CD4-positive, alpha-beta T cell treated with Interleukin-12 subunit alpha and Interleukin-12 subunit beta, for 1 hour (primary cell): ENCODE results near the gene CFAP92.

ENCODE experiments used
- DNase-seq: peaks from one replicate; pipeline ENCODE4 v3.0.0-alpha.2; 2020

The CFAP92 gene

DNA sequence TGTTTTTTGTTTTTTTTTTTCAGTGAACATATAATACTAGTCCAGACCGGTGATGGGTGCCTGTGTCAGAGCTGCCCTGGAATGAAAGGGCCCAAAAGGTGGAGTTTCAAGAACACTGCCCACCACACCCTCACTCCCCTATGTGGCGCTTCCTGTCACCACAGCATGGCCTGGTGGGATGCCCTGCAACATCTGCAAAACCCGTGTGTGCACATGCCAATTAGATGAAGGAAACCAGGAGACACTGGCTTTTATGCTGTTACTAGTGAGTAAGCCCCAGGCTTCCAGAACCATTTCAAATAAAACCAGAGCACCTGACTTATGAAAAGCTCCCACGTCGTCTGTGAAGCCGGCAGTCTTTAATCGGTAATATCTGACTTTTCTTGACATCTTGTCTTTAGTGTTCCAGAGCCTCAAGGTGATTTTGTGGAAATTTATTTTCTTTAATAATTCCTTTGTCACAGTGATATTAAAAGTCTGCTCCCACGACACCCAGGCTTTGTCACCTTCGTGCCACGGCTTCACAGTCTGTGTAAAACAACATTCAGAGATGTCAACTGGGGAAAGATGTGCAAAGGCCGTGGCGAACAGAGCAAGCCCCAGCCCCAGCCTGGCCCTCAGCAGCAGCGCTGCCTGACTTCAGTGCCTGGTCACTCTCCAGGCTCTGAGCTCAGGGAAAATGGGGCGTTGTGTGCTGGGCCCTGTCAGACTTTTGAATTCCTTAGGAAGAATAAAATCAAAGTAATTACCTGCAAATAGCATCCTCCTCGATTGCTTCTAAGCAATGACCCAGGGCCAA is 6.4 kb downstream of the CFAP92 start:
- DNase-seq = no peak

DNA sequence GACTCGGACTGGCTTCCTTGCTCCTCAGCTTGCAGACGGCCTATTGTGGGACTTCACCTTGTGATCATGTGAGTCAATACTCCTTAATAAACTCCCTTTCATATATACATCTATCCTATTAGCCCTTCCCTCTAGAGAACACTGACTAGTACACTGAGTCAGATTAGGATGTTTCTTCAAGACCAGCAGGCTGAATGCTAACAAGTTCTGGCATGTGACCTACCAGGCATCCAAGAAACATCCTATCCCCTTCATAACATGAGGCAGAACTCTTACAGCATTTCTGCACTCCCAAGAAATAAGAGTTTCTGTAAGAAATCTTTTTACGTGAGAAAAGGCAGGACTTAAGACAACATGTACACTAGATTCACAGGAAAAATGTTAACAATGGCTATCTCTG is 9.3 kb downstream of the CFAP92 start:
- no peak for DNase-seq

DNA sequence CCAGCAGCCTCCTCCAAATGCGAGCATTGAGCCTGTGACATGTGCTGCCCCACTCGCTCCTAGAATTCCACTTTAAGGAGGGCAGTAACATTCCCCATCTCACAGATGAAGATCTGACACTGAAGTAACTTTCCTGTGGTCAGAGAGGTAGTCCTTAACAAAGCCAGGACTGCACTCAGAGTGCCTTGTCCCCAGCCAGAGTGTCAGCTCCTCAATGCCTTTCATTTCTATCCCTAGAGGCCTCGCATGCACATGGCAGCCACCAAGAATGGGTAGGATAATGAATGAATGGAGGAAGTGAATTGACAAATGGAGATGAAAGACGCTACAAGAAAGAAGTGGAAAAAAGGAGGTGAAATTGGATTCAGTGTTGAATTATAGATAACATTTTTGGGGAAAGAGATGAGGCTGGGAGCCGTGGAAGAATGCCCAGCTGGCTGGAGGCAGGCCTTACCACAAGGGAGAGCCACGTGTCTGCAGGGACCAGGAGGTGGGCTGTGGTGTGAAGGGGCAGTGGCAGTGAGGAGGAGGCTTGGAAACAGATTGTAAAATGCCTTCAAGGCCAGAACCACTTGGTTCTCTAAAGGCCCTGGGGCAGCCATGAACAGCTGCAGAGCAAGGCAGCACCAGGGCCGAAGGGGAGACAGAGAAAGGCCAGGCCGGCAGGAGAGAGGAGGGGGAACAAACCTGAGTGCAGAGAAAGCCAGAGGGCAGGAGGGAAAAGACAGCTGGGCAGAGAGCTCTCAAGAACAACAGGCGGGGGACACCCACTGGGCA is 10.4 kb downstream of the CFAP92 start:
- no peak for DNase-seq

DNA sequence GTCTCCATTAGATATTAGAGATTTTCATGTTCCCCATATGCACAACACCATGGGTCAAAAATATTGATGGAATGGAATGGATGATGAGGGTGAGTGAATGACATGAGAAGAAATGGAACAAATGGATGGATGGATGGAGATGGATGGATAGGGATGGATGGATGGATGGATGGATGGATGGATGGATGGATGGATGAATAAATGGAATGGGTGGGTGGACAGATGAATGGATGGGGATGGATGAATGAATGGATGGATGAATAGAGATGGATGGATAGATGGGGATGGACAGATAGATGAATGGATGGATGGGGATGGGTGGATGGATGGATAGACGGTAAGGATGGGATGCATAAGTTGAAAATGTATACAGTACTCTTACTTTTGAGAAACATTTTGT is 18.6 kb downstream of the CFAP92 start:
- DNase-seq = no peak

DNA sequence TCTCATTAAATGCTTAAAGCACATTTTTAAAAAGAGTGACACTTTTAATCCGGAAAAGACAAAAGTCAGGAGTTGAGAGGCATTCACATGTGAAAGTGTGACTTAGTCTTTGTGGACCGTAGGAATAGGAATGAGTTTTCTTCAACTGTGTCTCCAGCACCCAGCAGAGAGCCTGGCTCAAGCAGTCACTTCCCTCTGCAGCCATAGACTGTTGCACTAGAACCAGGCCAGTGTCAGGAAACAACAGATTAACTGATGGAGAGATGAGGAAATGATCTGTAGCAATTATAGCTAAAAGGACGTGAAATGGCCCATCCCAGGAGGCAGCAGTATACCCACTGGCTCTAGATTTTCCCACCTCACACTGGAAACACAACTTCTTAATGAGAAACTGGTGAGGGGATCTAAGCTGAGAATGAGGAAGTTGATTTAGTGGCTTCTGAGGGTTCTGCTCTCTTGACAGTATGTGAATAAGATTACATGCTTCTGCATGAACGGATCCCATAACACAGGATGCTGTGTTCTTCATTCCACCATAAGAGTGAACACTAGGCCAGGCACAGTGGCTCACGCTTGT is 19.8 kb downstream of the CFAP92 start:
- DNase-seq = no peak

DNA sequence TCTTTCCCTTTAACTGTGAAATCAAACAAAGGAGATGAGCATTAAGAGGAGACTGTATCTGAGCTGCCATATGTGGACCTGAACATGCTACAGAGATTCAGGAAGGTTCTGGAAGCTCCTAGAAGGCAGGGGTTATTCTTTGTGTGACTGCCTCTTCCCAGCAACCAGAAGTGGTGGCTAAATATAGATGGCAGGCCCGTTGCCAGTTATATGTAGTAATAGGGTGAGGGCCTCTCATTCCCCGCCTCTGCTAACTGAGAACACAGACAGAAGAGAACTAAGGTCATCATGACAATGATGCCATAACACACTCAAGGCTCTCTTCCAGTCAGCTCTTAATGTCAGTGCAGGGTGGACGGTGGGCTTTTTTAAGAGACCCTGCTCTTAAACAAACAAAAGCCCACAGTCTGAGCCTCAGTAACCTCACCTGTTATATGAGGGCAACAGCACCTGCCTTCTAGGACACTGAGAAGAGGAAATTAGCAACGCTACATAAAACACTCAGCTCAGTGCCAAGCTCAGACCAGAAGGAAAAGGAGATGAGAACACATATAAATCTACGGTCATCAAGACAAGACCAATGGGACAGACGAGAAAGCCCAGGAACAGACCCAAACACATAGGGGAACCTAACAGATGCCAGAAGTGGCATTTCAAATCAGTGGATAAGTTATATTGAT is 22.3 kb downstream of the CFAP92 start:
- DNase-seq = no peak

DNA sequence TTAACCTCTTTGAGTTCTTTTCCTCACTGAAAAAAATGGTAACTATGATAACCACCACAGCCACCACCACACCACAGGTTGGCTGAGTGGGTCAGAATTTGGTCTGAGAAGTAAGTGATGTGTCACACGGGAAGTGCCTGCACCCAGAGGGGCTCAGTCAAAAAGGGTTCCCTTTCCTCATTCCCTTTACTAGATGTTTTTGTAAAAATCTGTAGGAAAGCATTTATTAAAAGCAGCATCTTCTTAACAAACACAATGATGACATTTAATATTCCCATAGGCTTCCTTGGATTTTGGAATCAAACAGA is 23.2 kb downstream of the CFAP92 start:
- DNase-seq = no peak

DNA sequence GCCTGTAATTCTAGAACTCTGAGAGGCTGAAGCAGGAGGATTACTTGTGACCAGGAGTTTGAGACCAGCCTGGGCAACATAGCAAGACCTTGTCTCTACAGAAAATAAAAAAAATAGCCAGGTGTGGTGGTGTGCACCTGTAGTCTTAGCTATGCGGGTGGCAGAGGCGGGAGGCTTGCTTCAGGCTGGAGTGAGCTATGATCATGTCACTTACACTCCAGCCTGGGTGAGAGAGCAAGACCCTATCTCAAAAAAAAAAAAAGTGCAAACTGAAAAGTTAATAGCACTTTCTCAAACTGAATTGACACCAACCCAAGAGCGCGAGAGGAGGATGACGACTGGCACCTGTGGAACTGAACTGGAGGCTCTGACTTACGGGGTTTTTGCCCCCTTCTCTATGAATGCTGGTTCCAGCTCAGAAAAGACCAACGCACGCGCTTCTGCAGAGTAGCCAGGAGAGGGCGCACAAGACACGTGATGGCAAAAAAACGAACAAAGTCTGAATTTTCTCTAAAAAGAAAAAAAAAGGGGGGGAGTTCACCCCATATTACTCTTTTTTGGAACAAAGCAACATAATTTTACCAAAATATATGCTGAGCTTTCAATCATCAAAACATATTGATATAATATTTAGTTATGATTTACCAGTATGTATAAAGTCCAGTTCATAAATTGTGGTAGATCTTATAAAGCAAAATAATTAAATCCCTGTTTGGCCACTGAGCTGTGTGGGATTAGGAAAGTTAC is 23.7 kb downstream of the CFAP92 start:
- DNase-seq = peak; percentile 71

DNA sequence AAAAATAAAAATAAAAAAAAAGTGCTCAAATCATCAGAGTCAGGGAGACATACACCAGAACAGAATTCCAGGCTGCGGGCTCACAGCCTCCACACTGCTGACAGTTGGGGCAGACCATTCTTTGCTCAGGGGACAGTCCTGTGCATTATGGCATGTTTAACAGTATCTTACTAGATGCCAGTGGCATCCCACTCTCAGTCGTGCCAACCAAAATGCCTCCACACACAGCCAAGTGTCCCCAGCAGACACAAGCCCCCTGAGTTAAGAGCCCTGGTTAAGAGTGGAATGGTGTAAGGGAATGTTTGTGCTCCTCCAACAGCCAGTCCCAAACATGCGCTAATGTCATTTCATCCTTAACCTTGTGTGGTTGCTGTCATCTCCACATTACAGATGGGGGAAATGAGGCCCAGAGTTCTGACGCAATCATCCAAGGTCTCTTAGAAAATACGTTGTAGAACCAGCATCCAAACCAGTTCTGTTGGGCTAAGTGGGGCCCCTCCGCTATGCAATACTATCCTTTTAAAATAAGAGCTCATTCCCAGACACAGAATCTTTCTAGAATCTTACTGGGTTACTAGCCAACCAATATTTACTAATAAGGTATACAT is 26.0 kb downstream of the CFAP92 start:
- no peak for DNase-seq

DNA sequence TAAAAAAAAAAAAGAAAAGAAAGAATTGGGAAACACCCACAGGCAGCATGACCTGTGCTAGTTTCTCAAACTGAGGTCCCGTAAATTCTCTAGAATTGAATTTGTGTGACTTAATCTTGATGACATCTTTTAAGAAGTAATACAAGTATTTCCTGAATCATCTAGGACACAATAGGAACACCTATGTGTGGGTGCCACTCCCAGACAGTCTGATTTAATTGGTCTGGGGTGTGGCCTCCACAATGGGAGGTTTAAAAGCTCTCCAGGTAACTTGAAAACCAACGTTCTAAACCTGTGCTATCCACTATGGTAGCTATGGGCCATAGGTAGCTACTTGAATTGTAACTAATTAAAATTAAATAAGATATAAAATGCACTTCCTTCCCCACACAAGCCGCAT is 28.1 kb downstream of the CFAP92 start:
- DNase-seq = no peak

DNA sequence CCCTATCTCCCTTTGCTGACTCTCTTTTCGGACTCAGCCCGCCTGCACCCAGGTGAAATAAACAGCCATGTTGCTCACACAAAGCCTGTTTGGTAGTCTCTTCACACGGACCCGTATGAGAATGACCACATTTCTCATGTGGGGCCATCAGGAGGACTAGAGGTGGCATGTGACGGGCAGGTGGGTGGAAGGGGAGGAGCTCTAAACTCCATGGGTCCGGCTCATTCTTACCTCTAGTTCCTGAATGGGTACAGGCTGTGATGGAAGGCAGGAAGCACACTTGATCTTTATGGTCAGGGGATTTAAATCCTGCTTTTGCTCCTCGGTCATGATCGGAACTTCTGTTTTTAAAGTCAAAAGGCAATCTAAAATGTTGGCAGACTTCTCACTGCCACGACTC is 28.6 kb downstream of the CFAP92 start:
- DNase-seq = no peak

DNA sequence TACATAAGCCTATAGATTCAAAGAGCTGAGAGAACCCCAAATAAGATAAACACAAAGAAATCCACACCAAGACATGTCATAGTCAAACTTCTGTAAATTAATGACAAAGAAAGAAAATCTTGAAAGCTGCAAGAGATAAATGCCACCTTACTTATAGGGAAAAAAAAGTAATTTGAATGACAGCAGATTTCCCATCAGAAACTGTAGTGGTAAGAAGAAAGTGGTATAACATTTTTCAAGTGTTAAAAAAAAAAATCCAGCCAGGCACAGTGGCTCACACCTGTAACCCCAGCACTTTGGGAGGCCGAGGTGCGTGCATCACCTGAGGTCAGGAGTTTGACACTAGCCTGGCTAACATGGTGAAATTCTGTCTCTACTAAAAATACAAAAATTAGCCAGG is 37.4 kb downstream of the CFAP92 start:
- no peak for DNase-seq

DNA sequence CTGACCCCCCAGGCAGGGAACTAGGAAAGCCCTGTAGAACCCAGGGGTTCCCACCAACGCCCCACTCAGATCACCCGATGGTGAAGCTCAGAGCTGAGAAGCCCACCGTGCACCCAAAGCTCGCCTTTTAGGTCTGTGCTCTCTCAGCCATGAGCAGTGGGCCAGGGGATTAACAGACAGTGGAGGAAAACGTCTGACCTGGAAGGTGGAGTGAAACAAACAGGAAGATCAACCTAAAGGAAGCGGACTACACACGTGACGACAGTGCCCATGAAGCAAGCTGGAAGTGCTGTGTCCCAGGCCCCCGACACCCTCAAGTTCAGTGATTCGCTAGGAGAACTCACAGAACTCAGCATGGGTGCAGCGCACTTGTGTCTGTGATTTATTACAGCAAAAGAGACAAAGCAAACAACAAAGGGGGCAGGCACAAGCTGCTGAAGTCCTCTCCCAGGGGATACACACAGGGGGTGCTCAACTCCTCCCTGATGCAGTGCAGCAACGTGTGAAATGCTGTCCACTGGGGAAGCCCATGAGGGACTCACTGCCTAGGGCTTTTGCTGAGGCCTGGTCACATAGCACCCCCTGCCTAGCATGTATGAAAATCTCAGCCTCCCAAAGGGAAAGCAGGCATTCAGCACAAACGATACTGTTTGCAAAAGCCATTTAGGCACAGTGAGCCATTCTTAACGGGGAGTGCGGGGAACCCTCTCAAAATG is 43.5 kb downstream of the CFAP92 start:
- peak; percentile 9 for DNase-seq

DNA sequence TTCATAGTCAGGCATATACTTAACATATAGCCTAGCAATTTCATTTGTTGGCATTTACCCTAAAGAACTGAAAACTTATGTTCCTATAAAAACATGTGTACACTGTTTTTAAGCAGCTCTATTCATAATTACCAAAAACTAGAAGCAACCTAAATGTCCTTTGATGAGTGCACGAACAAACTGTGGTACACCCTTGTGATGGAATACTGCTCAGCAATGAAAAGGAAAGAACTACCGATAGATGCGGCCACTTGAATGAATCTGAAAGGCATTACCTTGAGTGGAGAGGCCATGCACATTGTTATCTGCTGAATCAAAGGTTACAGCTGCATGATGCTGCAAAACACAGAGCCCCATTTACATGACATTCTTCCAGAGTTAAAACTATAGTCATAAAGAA is 44.7 kb downstream of the CFAP92 start:
- DNase-seq = no peak

DNA sequence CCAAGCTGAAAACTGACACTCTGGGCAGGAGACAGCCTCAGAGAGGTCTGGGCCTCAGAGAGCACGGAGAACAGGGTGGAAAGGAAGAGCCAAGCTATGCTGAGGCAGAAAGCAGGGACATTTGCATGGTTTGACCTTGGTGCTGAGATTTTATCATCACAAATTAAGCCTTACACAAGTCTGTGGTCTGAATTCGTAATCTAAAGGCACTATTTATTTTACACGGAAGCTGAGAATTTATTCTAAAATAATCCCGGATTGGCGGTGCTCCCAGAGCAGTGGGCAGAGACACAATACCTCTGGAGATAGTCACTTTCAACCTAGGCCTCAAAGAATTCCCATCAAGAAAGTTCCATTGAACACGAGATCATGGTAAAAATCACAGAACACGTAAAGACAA is 47.5 kb downstream of the CFAP92 start:
- DNase-seq = no peak

DNA sequence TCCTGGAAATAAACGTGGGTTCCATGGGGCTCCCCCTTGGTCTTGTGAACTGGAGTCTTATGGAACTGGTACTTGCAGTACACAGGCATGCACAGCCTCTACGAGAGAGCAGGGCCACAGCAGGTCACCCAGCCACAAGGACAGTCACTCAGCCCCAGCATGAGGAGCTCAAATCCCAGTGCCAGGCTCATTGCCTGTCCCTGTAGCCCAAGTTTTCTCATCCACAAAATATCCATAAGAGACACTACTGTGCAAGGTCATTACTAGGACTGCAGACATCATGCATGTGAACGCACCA is 48.0 kb downstream of the CFAP92 start:
- DNase-seq = no peak

DNA sequence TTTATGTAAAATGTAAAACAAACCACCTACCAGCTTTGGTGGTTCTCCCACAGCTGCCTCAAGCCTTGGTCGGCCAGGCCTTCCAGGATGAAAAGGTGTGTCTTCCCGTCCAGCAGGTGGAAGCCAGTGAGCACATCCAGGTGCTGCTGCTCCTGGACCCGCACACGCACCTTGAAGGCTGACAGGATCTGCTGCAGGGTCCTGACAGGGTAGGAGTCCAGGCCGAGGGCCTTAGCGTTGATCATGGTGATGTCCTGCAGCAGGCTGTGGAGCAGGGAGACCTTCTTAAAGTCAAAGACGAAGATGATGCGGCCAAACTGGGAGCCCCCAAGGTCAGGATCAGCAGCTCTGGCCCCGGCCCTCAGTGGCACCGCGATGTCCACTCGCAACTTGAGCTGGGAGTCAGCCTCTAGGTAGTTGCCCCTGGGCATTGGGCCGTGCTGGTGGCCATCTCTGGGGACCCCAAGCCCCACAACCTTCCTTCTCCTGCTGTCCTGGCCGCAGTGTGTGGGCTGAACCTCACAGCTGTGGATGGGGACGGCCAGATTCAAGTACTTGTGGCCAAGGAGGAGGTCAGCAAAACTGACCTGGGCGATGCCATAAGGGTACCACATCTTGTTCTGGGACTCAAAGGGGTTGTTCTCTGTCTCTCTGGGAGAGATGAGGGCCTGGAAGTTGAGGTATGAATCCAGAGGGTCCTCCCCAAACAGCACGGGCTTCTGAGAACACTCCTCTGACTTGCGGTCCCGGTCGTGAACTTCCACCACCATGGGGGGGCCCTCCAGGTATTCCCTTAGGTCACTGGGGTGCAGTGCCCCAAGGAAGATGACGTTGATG is 48.6 kb downstream of the CFAP92 start:
- DNase-seq = no peak

DNA sequence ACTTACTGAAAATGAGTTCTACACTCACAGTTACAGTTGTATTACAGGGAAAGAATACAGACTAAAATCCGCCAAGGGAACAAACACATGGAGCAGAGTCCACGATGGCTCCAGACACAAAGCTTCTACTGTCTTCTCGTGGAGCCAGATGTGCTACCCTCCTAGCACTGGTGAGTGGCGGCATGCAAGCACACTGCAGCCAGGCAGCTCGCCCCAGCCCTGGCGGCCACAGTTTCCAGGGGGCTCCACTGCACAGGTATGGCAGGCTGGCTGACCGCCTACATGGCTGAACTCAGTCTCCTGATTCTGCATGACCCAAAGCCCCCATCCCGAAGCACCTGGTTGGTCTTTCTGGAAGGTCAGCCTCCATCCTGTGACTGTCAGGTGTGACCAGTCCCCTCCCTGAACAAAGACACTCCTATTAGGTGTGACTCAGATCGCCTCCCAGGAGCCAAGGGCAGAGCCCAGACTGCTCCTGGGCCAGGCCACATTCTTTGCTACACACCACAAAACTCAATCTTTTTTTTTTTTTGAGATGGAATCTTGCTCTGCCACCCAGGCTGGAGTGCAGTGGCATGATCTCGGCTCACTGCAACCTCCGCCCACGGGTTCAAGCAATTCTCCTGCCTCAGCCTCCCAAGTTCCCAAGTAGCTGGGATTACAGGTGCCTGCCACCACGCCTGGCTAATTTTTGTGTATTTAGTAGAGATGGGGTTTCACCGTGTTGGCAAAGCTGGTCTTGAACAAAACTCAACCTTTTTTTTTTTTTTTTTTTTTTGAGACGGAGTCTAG is 51.5 kb downstream of the CFAP92 start:
- DNase-seq = no peak

DNA sequence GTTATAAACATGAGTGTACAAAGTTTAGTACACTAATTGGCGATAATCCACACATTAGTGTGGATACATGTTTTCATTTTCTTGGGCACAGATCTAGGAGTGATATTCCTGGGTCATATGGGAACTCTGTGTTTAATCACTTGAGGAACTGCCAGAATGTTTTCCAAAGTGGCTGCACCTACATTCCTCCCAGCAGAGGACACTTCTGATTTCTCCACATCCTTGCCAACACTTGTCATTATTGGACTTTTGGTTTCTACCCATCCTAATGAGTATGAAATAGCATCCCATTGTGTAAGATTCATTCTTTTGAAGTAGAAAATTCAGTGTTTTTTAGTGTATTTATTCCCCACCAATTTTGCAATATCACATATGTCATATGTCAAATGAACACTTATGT is 53.6 kb downstream of the CFAP92 start:
- no peak for DNase-seq

DNA sequence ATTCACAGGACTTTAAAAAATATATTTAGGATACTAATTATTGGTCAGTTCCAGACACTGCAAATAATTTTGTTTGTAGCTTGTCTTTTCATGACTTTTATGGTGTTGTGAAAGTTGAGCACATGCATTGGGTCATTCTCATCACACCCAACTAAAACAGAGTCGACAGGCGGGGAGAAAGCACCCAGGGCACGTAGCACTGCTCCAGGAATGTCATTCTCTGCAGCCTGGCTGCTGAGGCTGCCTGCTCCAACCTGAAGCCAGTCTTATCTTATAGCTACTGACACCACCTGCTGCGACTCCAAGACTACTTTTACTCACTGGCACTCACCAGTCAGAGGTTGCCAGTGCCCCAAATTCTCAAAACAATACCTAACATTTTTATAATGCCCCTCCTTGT is 57.5 kb downstream of the CFAP92 start:
- no peak for DNase-seq
